ENCODE results near the gene ITGA3.

The ITGA3 gene

GRCh38 chr17:50130559-50131305 lies 74.8 kb downstream of the ITGA3 start:
- peak; percentile 28 for DNase-seq
- Mint-ChIP-seq H3K4me3 (peak overlapping the region; percentile 52), H3K9me3 (no peaks in the 10 kb centered on the region), H3K36me3 (ENCODE audit: low read depth) (peaks cover 11% of the 10 kb centered on the region), H3K27me3 (peaks cover 22% of the 10 kb centered on the region), H3K4me1 (peaks cover 21% of the 10 kb centered on the region), H3K27ac (peak overlapping the region; percentile 40)
- peak; percentile 45 for ATAC-seq

GRCh38 chr17:50132104-50132794 lies 76.3 kb downstream of the ITGA3 start:
- Mint-ChIP-seq H3K27ac (peak overlapping the region; percentile 56), H3K36me3 (ENCODE audit: low read depth) (peaks cover 24% of the 10 kb centered on the region), H3K4me1 (peaks cover 23% of the 10 kb centered on the region), H3K9me3 (no peaks in the 10 kb centered on the region), H3K27me3 (peaks cover 22% of the 10 kb centered on the region), H3K4me3 (no peak overlapping the region)
- ATAC-seq = no peak
- DNase-seq = no peak

GRCh38 chr17:50133028-50133768 lies 77.3 kb downstream of the ITGA3 start:
- Mint-ChIP-seq H3K36me3 (ENCODE audit: low read depth) (peaks cover 33% of the 10 kb centered on the region), H3K4me1 (peaks cover 23% of the 10 kb centered on the region), H3K27me3 (peaks cover 14% of the 10 kb centered on the region), H3K4me3 (no peak overlapping the region), H3K9me3 (no peaks in the 10 kb centered on the region), H3K27ac (no peak overlapping the region)
- no peak for ATAC-seq
- DNase-seq = no peak

- H3K4me3 Mint-ChIP-seq = no peak overlapping the region
- H3K4me1 Mint-ChIP-seq = peaks cover 20% of the 10 kb centered on the region
- peaks cover 9% of the 10 kb centered on the region for H3K27me3 Mint-ChIP-seq
- DNase-seq = no peak
- H3K36me3 Mint-ChIP-seq (ENCODE audit: low read depth) = peaks cover 39% of the 10 kb centered on the region
- no peak overlapping the region for H3K27ac Mint-ChIP-seq
- ATAC-seq = no peak
- H3K9me3 Mint-ChIP-seq = no peaks in the 10 kb centered on the region
Observed at GRCh38 chr17:50133769-50134099, 77.8 kb downstream of the ITGA3 start.

GRCh38 chr17:50134206-50135110 lies 78.5 kb downstream of the ITGA3 start:
- ATAC-seq (no peak), DNase-seq (no peak)
- Mint-ChIP-seq H3K9me3 (no peaks in the 10 kb centered on the region), H3K36me3 (ENCODE audit: low read depth) (peaks cover 42% of the 10 kb centered on the region), H3K4me3 (no peak overlapping the region), H3K27me3 (peaks cover 6% of the 10 kb centered on the region), H3K27ac (no peak overlapping the region), H3K4me1 (peaks cover 19% of the 10 kb centered on the region)

- Mint-ChIP-seq H3K9me3 (no peaks in the 10 kb centered on the region), H3K36me3 (ENCODE audit: low read depth) (peaks cover 51% of the 10 kb centered on the region), H3K4me1 (peaks cover 26% of the 10 kb centered on the region), H3K27ac (no peak overlapping the region), H3K4me3 (no peak overlapping the region), H3K27me3 (peaks cover 4% of the 10 kb centered on the region)
- DNase-seq (no peak), ATAC-seq (no peak)
Observed at GRCh38 chr17:50135316-50136095, 79.6 kb downstream of the ITGA3 start.

- Mint-ChIP-seq H3K27me3 (no peaks in the 10 kb centered on the region), H3K9me3 (no peaks in the 10 kb centered on the region), H3K27ac (no peak overlapping the region), H3K36me3 (ENCODE audit: low read depth) (peaks cover 52% of the 10 kb centered on the region), H3K4me3 (no peak overlapping the region), H3K4me1 (peaks cover 26% of the 10 kb centered on the region)
- DNase-seq = no peak
- ATAC-seq = no peak
Observed at GRCh38 chr17:50136096-50136687, 80.3 kb downstream of the ITGA3 start.

GRCh38 chr17:50137042-50137441 lies 81.1 kb downstream of the ITGA3 start:
- DNase-seq (no peak), ATAC-seq (no peak)
- Mint-ChIP-seq H3K27ac (no peak overlapping the region), H3K27me3 (no peaks in the 10 kb centered on the region), H3K4me1 (peaks cover 28% of the 10 kb centered on the region), H3K4me3 (no peak overlapping the region), H3K9me3 (no peaks in the 10 kb centered on the region), H3K36me3 (ENCODE audit: low read depth) (peaks cover 57% of the 10 kb centered on the region)

- peaks cover 66% of the 10 kb centered on the region for H3K36me3 Mint-ChIP-seq (ENCODE audit: low read depth)
- H3K27ac Mint-ChIP-seq = no peak overlapping the region
- DNase-seq (no peak), ATAC-seq (no peak)
- H3K4me3 Mint-ChIP-seq = no peak overlapping the region
- H3K27me3 Mint-ChIP-seq = no peaks in the 10 kb centered on the region
- H3K9me3 Mint-ChIP-seq = no peaks in the 10 kb centered on the region
- peaks cover 43% of the 10 kb centered on the region for H3K4me1 Mint-ChIP-seq
Observed at GRCh38 chr17:50139185-50139783, 83.4 kb downstream of the ITGA3 start.

Data from activated naive CD8-positive, alpha-beta T cell treated with anti-CD3 and anti-CD28 coated beads, Interleukin-2, amount 50 U/mL, for 24 hours (primary cell).